Measurements from ENCODE around the gene MAGI3. TPM values are rescaled to one million over a fixed set of nuclear protein-coding genes. Genes with fewer than 3 reads are reported as not detected.

Gene MAGI3
- total and polyA plus RNA-seq, 4 donors: 3.0 to 28.8 (median 7.5) TPM

DNA sequence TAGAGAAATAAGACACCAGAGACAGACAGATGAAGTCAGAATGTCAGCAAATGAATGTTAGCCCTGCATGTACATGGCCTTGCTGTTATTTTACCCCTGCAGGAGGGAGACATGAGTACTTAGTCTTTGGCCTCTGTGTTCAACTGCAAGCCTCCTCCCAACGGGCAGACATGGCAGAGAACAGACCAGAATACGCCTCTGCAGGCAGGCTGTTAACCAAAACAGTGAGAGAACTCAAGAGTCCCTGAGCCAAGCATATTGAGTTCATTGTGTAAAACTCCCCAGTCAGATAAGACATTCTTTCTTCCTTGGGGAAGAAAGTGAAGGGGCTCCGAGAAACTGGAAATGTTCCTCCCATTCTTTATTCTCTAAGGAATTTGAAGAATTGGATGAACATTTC is 218.1 kb downstream of the MAGI3 start:
- no peaks in the 10 kb centered on the region for H3K4me1 ChIP-seq (ENCODE audit: control insufficient read depth in 4 of 4, insufficient read depth in 4 of 4, low read length in 3 of 4)
- no peaks in the 10 kb centered on the region for H3K27me3 ChIP-seq (ENCODE audit: control insufficient read depth in 4 of 4, insufficient read depth in 4 of 4, low read length in 3 of 4)
- H3K9ac ChIP-seq (ENCODE audit: low read depth in 1 of 2, low read length in 2 of 2): no peak overlapping the region
- H3K27ac ChIP-seq (ENCODE audit: low read depth in 1 of 2, low read length in 2 of 2): no peak overlapping the region
- DNase-seq (ENCODE audit: low spot score): no peak
- H3K9me3 ChIP-seq (ENCODE audit: control insufficient read depth in 4 of 4, low read length in 3 of 4): no peaks in the 10 kb centered on the region
- WGBS: 93% methylated on average over 3 of the region's 3 CpGs
- TF ChIP-seq, protein P1, sequence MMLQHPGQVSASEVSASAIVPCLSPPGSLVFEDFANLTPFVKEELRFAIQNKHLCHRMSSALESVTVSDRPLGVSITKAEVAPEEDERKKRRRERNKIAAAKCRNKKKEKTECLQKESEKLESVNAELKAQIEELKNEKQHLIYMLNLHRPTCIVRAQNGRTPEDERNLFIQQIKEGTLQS (IDR thresholded peaks at IDR 0.05): no peak
- TF ChIP-seq HNF4G (IDR thresholded peaks at IDR 0.05) (no peak), JUND (IDR thresholded peaks at IDR 0.05) (no peak)
- H3K36me3 ChIP-seq (ENCODE audit: control insufficient read depth in 4 of 4, insufficient read depth in 3 of 4, low read depth in 1 of 4, low read length in 3 of 4): peaks cover 0 to 7% (median under 1%) of the 10 kb centered on the region in 4 donors
- no peak overlapping the region for H3K4me3 ChIP-seq (ENCODE audit: low read depth in 1 of 3, low read length in 3 of 3)

DNA sequence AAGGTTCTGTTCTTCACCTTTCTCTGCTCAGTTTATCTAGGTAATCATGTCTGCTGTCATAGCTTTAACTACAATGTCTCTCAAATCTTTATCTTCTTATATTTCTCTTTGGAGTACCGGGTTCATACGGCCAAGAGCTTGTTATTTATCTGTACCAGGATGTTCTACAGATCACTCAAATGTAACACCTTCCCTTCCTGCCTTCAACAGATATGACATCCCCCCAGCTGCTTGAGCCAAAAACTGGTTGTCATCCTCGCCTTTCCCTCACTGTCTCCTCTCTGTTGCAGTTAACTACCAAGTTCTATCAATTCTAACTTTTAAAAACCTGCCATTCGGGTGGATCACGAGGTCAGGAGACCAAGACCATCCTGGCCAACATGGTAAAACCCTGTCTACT is 220.1 kb downstream of the MAGI3 start:
- no peak for TF ChIP-seq GABPA (IDR thresholded peaks at IDR 0.05 in 1 of 2, conservative IDR thresholded peaks at IDR 0.05 in 1 of 2)
- 96% methylated on average over 5 of the region's 5 CpGs for WGBS
- Histone ChIP-seq H3K4me3 (ENCODE audit: low read depth in 1 of 3, low read length in 3 of 3) (no peak overlapping the region), H3K9me3 (ENCODE audit: control insufficient read depth in 4 of 4, low read length in 3 of 4) (no peaks in the 10 kb centered on the region), H3K9ac (ENCODE audit: low read depth in 1 of 2, low read length in 2 of 2) (no peak overlapping the region), H3K4me1 (ENCODE audit: control insufficient read depth in 4 of 4, insufficient read depth in 4 of 4, low read length in 3 of 4) (no peaks in the 10 kb centered on the region), H3K36me3 (ENCODE audit: control insufficient read depth in 4 of 4, insufficient read depth in 3 of 4, low read depth in 1 of 4, low read length in 3 of 4) (peaks cover 0 to 7% (median under 1%) of the 10 kb centered on the region in 4 donors), H3K27me3 (ENCODE audit: control insufficient read depth in 4 of 4, insufficient read depth in 4 of 4, low read length in 3 of 4) (no peaks in the 10 kb centered on the region), H3K27ac (ENCODE audit: low read depth in 1 of 2, low read length in 2 of 2) (no peak overlapping the region)
- DNase-seq (ENCODE audit: low spot score): no peak

DNA sequence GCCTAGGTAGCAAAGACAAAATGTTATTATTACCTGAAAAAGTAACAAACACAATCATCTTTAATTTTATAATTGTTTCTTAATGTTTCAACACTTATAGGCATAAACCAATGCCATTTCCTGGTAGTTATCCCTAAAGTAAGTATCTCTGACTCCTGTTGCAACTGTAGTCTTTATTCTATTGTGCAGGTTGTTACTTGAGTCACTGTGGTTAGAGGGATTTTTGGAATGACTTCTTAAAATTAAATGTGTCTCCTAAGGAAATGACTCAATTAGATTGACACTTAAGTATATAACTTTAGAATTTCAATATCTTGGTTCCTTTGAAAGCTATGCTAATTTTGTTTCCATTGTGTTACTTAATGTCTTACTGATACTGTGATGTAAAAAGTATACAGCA is 225.1 kb downstream of the MAGI3 start:
- Histone ChIP-seq H3K9ac (ENCODE audit: low read depth in 1 of 2, low read length in 2 of 2) (no peak overlapping the region), H3K27ac (ENCODE audit: low read depth in 1 of 2, low read length in 2 of 2) (no peak overlapping the region), H3K4me1 (ENCODE audit: control insufficient read depth in 4 of 4, insufficient read depth in 4 of 4, low read length in 3 of 4) (no peaks in the 10 kb centered on the region), H3K36me3 (ENCODE audit: control insufficient read depth in 4 of 4, insufficient read depth in 3 of 4, low read depth in 1 of 4, low read length in 3 of 4) (peaks cover 0 to 2% (median 0%) of the 10 kb centered on the region in 4 donors), H3K9me3 (ENCODE audit: control insufficient read depth in 4 of 4, low read length in 3 of 4) (no peaks in the 10 kb centered on the region), H3K27me3 (ENCODE audit: control insufficient read depth in 4 of 4, insufficient read depth in 4 of 4, low read length in 3 of 4) (no peaks in the 10 kb centered on the region), H3K4me3 (ENCODE audit: low read depth in 1 of 3, low read length in 3 of 3) (no peak overlapping the region)
- no peak for DNase-seq (ENCODE audit: low spot score)
- TF ChIP-seq RXRA (IDR thresholded peaks at IDR 0.05) (no peak), HNF4A (conservative IDR thresholded peaks at IDR 0.05) (no peak), REST (IDR thresholded peaks at IDR 0.05) (no peak), JUND (IDR thresholded peaks at IDR 0.05) (no peak), TAF1 (conservative IDR thresholded peaks at IDR 0.05) (no peak), SP1 (IDR thresholded peaks at IDR 0.05) (no peak), FOXA1 (IDR thresholded peaks at IDR 0.05) (no peak), GABPA (IDR thresholded peaks at IDR 0.05 in 1 of 2, conservative IDR thresholded peaks at IDR 0.05 in 1 of 2) (no peak), HNF4G (IDR thresholded peaks at IDR 0.05) (no peak), FOXA2 (IDR thresholded peaks at IDR 0.05) (no peak), MAX (IDR thresholded peaks at IDR 0.05) (no peak), YY1 (IDR thresholded peaks at IDR 0.05) (no peak)
- TF ChIP-seq, protein P2, sequence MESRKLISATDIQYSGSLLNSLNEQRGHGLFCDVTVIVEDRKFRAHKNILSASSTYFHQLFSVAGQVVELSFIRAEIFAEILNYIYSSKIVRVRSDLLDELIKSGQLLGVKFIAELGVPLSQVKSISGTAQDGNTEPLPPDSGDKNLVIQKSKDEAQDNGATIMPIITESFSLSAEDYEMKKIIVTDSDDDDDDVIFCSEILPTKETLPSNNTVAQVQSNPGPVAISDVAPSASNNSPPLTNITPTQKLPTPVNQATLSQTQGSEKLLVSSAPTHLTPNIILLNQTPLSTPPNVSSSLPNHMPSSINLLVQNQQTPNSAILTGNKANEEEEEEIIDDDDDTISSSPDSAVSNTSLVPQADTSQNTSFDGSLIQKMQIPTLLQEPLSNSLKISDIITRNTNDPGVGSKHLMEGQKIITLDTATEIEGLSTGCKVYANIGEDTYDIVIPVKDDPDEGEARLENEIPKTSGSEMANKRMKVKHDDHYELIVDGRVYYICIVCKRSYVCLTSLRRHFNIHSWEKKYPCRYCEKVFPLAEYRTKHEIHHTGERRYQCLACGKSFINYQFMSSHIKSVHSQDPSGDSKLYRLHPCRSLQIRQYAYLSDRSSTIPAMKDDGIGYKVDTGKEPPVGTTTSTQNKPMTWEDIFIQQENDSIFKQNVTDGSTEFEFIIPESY (IDR thresholded peaks at IDR 0.05): no peak

All from liver (tissue), 9 donors.